Body of pancreas (tissue), 4 donors: ENCODE results near the gene SEMA3G. TPM values are rescaled to one million over a fixed set of nuclear protein-coding genes. Genes with fewer than 3 reads are reported as not detected.

ENCODE experiments used
- ATAC-seq: fragments of 150-250 bp; one replicate; pipeline ENCODE4 v1.9.1; 2016
- DNase-seq, 4 donors: peaks; one replicate each; pipeline ENCODE4 v3.0.0-alpha.2; 2019
- H3K27ac ChIP-seq, 4 donors: fragments of 200-600 bp; sonication (generic); 1 replicate in 3 of 4; 2 replicates in 1 of 4; pipeline versions ENCODE4 v1.5.1 to v1.6.1; 2016 to 2019; ENCODE audit warnings: mild to moderate bottlenecking in 1 of 4, mixed read lengths in 1 of 4, moderate library complexity in 1 of 4
- H3K27me3 ChIP-seq, 2 donors: fragments of 200-600 bp; sonication (generic); one replicate each; pipeline ENCODE4 v1.6.0; 2016; ENCODE audit warnings: mild to moderate bottlenecking in 1 of 2
- H3K36me3 ChIP-seq, 2 donors: fragments of 200-600 bp; sonication (generic); replicated peaks in 1 of 2; 2 replicates each; pipeline ENCODE4 v1.5.1; 2016; ENCODE audit warnings: low read depth in 2 of 2; ENCODE audit not compliant: insufficient read depth in 1 of 2
- H3K4me1 ChIP-seq: fragments of 200-600 bp; sonication (generic); one replicate; pipeline ENCODE4 v1.6.0; 2016
- H3K4me3 ChIP-seq, 2 donors: fragments of 200-600 bp; sonication (generic); 1 replicate in 1 of 2; 2 replicates in 1 of 2; pipeline ENCODE4 v1.5.1; 2016 to 2019
- H3K9me3 ChIP-seq, 3 donors: fragments of 200-600 bp; sonication (generic); 1 replicate in 2 of 3; 2 replicates in 1 of 3; pipeline ENCODE4 v1.5.1; 2016
- POLR2A ChIP-seq, 3 donors: fragments of 450-650 bp; IDR thresholded peaks; one replicate each; pipeline ENCODE4 v1.6.1; 2016; ENCODE audit warnings: antibody characterized with exemption in 3 of 3, mild to moderate bottlenecking in 2 of 3
- WGBS, 2 donors: methylation state at CpG; one replicate each; pipeline ENCODE4 v1.1.5; 2017; 5-methylcytosine and 5-hydroxymethylcytosine counted together
- intact Hi-C: fragments of 100-400 bp; cut with DNase I; formaldehyde crosslinking; loops from one replicate; pipeline ENCODE4 v1.15.1; 2023
- total RNA-seq, 2 donors: library from RNA; depleted of rRNA; stranded (reverse); fragments of >200 nt; gene quantifications; one replicate each; pipeline ENCODE4 v1.1.0, GENCODE V29; 2016
- TF ChIP-seq, protein P1 (sequence below), 7 experiments: fragments of 450-650 bp in 4 of 7; fragments of 200-600 bp in 3 of 7; sonication (generic) in 3 of 7; IDR thresholded peaks; one replicate each; pipeline ENCODE4 v1.5.1; 2016 to 2019; ENCODE audit warnings: antibody characterized with exemption in 7 of 7

The SEMA3G gene
- total RNA-seq, 2 donors from 2014 or later: 3.9 to 13.2 TPM

DNA sequence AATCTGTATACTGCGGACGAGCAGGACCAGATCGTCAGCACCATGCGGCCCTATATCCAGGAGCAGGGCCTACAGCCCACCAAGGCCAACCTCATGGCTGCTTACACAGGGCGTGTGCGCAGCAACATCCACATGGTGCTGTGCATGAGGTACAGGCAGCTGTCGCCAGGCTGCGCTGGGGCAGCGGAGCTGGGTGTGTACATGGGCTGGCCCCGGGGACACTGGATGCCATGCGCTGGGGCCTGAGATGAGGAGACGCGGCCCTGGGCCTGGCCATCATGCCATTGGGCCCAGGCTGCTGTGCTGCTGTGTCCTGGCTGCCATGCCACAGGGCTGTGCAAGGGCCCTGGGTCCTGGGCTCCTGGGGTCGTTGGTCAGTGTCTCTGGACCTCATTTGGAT, 61.5 kb downstream of the SEMA3G start:
- intact Hi-C loops: no loop called here
- no peak for DNase-seq
- no peaks in the 10 kb centered on the region for H3K4me1 ChIP-seq
- no peaks in the 10 kb centered on the region for H3K36me3 ChIP-seq
- H3K27me3 ChIP-seq: no peaks in the 10 kb centered on the region
- no peak for TF ChIP-seq POLR2A (IDR thresholded peaks at IDR 0.05)
- TF ChIP-seq, protein P1, sequence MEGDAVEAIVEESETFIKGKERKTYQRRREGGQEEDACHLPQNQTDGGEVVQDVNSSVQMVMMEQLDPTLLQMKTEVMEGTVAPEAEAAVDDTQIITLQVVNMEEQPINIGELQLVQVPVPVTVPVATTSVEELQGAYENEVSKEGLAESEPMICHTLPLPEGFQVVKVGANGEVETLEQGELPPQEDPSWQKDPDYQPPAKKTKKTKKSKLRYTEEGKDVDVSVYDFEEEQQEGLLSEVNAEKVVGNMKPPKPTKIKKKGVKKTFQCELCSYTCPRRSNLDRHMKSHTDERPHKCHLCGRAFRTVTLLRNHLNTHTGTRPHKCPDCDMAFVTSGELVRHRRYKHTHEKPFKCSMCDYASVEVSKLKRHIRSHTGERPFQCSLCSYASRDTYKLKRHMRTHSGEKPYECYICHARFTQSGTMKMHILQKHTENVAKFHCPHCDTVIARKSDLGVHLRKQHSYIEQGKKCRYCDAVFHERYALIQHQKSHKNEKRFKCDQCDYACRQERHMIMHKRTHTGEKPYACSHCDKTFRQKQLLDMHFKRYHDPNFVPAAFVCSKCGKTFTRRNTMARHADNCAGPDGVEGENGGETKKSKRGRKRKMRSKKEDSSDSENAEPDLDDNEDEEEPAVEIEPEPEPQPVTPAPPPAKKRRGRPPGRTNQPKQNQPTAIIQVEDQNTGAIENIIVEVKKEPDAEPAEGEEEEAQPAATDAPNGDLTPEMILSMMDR (IDR thresholded peaks at IDR 0.05): no peak
- ATAC-seq: no peak
- H3K27ac ChIP-seq: no peak overlapping the region
- 85% methylated on average over 14 of the region's 14 CpGs; no CpG with 5 or more reads in 1 of the 2 donors for whole genome bisulfite sequencing, 2 donors
- no peaks in the 10 kb centered on the region for H3K9me3 ChIP-seq
- H3K4me3 ChIP-seq: no peak overlapping the region

Other genes with a start within 250 kb of the SEMA3G start
- 10 to 100 TPM; 13.5 to 63.6 TPM for gene ALAS1, start 246.9 kb downstream of the SEMA3G start, total RNA-seq
- gene TLR9, start 219.5 kb downstream of the SEMA3G start, total RNA-seq: under 1 TPM in 1 of 2 donors, not detected in 1; 0.26 TPM
- gene TWF2, start 205.9 kb downstream of the SEMA3G start, total RNA-seq: 10 to 100 TPM; 26.7 to 35.8 TPM
- 10 to 100 TPM in 1 of 2 donors, 1 to 10 TPM in 1; 6.9 to 15.3 TPM for gene PPM1M, start 199.3 kb downstream of the SEMA3G start, total RNA-seq
- 10 to 100 TPM; 19.1 to 21.5 TPM for gene WDR82, start 166.5 kb downstream of the SEMA3G start, total RNA-seq
- 10 to 100 TPM in 1 of 2 donors, 1 to 10 TPM in 1; 5.4 to 25.4 TPM for gene GLYCTK, start 157.3 kb downstream of the SEMA3G start, total RNA-seq
- 10 to 100 TPM in 1 of 2 donors, 1 to 10 TPM in 1; 6.0 to 14.8 TPM for gene DNAH1, start 128.8 kb downstream of the SEMA3G start, total RNA-seq
- gene BAP1, start 35.1 kb downstream of the SEMA3G start, total RNA-seq: 10 to 100 TPM; 40.7 to 49.4 TPM
- gene PHF7, start 34.4 kb downstream of the SEMA3G start, total RNA-seq: 1 to 10 TPM; 4.0 to 4.9 TPM
- 10 to 100 TPM in 1 of 2 donors, under 1 TPM in 1; 0.99 to 10.4 TPM for gene TNNC1, start 8.9 kb upstream of the SEMA3G start, total RNA-seq
- gene NISCH, start 10.5 kb upstream of the SEMA3G start, total RNA-seq: 100 to 1,000 TPM in 1 of 2 donors, 10 to 100 TPM in 1; 58.9 to 115 TPM
- 10 to 100 TPM; 50.4 to 55.3 TPM for gene STAB1, start 50.2 kb upstream of the SEMA3G start, total RNA-seq
- gene NT5DC2, start 88.8 kb upstream of the SEMA3G start, total RNA-seq: 10 to 100 TPM; 25.4 to 32.4 TPM
- gene UQCC5, start 91.5 kb upstream of the SEMA3G start, total RNA-seq: 1 to 10 TPM in 1 of 2 donors, under 1 TPM in 1; 0.78 to 7.3 TPM
- gene PBRM1, start 240.8 kb upstream of the SEMA3G start, total RNA-seq: 10 to 100 TPM; 62.3 to 72.8 TPM
- 100 to 1,000 TPM in 1 of 2 donors, 10 to 100 TPM in 1; 46.2 to 122 TPM for gene GNL3, start 240.9 kb upstream of the SEMA3G start, total RNA-seq